Measurements from ENCODE around the gene DAZAP1.

Gene DAZAP1

DNA sequence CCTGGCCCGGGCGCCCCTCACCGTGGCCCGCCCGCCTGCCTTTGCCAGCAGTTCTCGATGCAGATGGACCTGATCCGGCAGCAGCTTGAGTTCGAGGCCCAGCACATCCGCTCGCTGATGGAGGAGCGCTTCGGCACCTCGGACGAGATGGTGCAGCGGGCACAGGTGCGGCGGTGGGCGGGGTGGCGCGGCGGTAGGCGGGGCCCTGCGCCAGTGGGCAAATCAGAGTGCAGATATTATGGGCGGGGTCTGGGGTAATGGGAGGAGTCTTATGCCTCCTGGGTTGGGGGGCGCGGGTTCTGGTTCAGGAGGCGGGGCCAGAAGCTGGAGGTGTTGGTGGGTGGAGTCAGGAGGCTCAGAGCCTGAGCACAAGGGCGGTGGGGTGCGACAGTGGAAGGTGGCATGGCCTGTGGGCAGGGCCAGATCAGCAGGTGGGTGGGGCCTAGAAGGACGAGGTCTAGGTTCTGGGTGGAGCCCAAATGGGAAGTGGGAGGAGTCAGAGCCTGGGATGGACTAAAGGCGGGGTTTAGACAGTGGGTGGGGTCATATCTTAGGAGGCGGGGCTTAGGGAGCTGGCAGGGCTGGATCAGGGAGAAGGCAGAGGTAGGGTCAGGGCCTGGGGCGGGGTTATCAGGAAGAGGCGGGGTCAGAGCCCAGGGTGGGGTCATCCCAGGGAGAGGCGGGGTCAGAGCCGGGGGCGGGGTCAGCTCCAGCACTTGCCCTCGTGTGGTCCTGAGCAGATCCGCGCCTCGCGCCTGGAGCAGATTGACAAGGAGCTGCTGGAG, 48.1 kb downstream of the DAZAP1 start:
- peak in 17 of 51 donors; percentile 12 to 58 (median 42) for DNase-seq

DNA sequence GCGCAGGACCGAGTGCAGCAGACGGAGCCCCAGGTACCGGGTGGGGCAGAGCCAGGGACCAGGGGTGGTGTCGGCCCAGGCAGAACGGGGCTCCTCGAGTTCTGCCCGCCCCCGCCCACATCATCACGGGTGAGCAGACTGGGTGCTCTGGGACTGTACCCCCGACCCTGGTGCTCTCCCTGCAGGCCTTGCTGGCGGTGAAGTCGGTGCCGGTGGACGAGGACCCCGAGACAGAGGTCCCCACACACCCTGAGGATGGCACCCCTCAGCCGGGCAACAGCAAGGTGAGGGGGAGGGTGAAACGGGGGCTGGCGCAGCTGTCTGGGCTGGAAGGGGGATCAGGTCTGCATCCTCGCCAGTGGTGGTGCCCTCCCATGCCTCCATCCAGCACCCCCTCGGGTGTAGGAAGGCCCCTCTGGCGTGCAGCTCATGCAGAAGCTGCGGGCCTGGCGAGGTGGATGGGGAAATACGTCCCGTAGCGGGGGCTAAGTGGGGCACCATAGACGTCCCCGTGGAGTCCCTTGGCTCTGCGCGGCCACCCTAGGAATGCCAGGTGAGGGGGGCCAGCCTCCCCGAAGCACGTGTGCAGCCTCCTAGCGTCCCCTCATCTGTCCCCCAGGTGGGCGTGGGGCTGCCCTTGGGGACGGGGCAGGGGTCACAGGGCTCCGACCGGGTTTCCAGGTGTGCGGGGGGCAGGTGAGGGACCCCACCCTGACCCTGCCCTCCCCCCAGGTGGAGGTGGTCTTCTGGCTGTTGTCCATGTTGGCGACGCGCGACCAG, 48.9 kb downstream of the DAZAP1 start:
- no peak for DNase-seq

DNA sequence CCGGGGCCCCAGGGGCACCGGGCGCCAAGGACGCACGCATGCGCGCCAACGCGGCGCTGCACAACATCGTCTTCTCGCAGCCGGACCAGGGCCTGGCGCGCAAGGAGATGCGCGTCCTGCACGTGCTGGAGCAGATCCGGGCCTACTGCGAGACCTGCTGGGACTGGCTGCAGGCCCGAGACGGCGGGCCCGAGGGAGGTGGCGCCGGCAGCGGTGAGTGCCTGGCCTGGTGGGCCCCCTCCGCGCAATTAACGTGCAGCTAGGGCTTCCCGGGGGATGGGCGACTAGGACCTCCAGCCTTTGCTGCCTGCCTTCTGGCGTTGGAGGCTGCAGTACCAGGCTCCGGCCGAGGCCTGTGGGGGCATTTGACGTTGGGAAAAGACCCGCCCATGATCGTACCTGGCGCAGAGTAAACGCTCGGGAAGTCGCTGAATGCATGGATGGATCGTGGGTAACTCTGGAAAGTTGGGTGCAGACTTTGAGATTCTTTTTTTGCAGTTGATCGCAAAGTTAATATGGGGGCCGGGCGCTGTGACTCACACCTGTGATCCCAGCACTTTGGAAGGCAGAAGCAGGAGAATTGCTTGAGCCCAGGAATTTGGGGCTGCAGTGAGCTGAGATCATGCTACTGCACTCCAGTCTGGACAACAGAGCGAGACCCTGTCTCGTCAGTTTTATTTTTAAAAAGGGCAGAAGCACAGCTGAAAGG, 49.8 kb downstream of the DAZAP1 start:
- no peak for DNase-seq

DNA sequence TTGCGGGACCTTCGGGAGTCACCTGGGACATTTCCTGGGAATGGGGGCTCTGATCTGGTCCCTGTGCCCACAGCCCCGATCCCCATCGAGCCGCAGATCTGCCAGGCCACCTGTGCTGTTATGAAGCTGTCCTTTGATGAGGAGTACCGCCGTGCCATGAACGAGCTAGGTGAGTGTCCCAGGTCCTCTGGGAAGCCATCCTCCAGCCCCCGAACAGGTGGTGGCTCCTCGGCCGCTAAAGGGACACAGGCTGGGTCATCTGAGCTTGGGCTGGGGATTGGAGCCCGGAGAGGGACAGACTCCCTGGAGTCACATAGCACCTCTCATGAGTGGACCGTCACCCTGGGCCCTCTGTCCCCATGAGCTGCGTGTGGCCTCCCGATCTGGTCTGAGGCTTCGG, 50.5 kb downstream of the DAZAP1 start:
- no peak for DNase-seq

DNA sequence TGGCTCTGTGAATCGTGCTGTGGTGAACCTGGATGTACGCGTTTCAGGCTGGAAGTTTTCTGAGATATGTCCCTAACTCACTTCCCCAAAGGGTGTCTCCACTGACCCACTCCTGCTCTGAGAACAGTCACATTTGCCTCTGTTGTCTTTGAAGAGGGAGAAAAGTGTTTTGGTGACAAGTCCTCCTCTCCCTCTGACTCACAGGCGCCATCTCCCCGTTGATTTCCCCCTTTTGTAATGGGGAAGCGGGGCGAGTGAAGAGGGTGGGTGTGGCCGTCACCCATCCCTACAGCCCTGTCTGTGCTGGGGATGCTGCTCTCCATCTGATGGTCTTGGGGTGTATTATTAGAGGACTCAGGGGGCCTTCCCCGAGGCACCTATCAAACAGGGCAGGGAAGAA, 52.1 kb downstream of the DAZAP1 start:
- DNase-seq = no peak

DNA sequence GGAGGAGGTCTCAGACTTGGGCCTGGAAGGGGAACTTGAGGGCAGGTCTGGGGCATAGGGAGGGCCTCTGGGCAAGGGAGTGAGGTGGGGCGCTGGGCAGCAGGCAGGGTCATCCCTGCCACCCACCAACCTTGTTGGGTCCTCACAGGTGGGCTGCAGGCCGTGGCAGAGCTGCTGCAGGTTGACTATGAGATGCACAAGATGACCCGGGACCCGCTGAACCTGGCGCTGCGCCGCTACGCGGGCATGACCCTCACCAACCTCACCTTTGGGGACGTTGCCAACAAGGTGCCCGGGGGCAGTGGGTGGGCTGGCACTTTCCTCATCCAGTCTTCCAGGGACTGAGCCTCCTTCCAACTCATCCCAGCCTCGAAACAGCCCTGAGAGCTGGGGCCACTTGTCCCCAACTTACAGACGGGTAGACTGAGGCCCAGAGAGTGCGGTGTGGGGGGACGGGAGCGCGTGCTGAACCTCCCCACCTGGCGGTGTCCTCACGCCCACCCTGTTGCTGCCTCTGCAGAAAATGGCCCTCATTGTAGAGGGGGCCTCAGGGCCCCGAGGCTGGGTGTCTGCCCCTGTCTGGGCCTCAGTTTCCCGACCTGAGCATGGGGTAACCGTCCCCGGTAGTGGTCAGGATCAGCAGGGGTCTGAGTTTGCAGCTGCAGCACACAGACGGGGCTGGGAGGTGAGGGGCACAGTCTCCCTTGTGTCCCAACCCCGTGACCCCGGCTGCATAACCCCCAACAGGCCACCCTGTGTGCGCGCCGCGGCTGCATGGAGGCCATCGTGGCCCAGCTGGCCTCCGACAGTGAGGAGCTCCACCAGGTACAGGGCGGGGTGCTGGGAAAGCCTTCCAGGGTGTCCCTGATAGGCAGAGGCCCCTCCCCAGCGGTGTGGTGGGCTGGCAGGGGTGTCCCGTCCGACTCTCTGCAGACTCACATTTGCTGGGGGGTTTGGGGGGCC, 52.9 kb downstream of the DAZAP1 start:
- no peak for DNase-seq

DNA sequence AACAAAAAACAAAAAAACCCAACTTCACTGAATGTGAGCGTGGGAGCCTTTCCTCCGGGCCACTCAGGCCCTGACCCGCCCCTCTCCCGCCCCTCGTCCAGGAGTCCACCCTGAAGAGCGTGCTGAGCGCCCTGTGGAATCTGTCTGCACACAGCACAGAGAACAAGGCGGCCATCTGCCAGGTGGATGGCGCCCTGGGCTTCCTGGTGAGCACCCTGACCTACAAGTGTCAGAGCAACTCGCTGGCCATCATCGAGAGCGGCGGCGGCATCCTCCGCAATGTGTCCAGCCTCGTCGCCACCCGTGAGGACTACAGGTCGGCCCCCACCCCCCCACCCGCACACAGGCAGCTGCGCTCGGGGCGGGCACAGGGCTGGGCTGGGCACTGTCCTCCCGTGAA, 54.5 kb downstream of the DAZAP1 start:
- DNase-seq = no peak

DNA sequence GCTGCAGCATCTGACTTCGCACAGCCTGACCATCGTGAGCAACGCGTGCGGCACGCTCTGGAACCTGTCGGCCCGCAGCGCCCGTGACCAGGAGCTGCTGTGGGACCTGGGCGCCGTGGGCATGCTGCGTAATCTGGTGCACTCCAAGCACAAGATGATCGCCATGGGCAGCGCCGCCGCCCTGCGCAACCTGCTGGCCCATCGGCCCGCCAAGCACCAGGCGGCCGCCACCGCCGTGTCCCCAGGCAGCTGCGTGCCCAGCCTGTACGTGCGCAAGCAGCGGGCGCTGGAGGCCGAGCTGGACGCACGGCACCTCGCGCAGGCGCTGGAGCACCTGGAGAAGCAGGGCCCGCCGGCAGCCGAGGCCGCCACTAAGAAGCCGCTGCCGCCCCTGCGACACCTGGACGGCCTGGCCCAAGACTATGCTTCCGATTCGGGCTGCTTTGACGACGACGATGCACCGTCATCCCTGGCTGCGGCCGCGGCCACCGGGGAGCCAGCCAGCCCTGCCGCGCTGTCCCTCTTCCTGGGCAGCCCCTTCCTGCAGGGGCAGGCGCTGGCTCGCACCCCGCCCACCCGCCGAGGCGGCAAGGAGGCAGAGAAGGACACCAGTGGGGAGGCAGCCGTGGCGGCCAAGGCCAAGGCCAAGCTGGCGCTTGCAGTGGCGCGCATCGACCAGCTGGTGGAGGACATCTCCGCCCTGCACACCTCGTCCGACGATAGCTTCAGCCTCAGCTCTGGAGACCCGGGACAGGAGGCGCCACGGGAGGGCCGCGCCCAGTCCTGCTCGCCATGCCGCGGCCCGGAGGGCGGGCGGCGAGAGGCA, 58.0 kb downstream of the DAZAP1 start:
- DNase-seq = peak in 4 of 51 donors; percentile 11 to 32 (median 30)

DNA sequence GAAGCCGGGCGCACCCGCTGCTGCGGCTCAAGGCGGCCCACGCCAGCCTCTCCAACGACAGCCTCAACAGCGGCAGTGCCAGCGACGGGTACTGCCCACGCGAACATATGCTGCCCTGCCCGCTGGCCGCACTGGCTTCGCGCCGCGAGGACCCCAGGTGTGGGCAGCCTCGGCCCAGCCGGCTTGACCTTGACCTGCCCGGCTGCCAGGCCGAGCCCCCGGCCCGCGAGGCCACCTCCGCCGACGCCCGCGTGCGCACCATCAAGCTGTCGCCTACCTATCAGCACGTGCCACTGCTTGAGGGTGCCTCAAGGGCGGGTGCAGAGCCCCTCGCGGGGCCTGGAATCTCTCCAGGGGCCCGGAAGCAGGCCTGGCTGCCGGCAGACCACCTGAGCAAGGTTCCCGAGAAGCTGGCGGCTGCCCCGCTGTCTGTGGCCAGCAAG, 58.7 kb downstream of the DAZAP1 start:
- DNase-seq = no peak

DNA sequence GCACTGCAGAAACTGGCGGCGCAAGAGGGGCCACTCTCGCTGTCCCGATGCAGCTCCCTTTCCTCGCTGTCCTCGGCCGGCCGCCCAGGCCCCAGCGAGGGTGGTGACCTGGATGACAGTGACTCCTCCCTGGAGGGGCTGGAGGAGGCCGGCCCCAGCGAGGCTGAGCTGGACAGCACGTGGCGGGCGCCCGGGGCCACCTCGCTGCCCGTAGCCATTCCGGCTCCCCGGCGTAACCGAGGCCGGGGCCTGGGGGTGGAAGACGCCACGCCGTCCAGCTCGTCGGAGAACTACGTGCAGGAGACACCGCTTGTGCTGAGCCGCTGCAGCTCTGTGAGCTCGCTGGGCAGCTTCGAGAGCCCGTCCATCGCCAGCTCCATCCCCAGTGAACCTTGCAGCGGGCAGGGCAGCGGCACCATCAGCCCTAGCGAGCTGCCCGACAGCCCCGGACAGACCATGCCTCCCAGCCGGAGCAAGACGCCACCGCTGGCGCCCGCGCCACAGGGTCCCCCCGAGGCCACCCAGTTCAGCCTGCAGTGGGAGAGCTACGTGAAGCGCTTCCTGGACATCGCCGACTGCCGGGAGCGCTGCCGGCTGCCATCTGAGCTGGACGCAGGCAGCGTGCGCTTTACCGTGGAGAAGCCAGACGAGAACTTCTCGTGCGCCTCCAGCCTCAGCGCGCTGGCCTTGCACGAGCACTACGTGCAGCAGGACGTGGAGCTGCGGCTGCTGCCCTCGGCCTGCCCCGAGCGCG, 59.3 kb downstream of the DAZAP1 start:
- no peak for DNase-seq

DNA sequence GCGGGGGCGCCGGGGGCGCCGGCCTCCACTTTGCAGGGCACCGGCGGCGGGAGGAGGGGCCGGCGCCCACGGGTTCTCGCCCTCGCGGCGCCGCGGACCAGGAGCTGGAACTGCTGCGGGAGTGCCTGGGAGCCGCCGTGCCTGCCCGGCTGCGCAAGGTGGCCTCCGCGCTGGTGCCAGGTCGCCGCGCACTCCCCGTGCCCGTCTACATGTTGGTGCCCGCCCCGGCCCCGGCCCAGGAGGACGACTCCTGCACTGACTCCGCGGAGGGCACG, 59.8 kb downstream of the DAZAP1 start:
- no peak for DNase-seq

DNA sequence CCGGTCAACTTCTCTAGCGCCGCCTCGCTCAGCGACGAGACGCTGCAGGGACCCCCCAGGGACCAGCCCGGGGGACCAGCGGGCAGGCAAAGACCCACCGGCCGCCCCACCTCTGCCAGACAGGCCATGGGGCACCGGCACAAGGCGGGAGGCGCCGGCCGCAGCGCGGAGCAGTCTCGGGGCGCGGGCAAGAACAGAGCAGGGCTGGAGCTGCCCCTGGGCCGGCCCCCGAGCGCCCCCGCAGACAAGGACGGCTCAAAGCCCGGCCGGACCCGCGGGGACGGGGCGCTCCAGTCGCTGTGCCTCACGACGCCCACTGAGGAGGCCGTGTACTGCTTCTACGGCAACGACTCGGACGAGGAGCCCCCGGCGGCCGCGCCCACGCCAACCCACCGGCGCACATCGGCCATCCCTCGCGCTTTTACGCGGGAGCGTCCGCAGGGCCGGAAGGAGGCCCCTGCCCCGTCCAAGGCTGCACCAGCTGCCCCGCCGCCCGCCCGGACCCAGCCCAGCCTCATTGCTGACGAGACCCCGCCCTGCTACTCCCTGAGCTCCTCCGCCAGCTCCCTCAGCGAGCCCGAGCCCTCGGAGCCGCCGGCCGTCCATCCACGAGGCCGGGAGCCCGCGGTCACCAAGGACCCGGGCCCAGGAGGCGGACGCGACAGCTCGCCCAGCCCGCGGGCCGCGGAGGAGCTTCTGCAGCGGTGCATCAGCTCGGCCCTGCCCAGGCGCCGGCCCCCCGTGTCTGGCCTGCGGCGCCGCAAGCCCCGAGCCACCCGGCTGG, 60.3 kb downstream of the DAZAP1 start:
- DNase-seq = no peak

DNA sequence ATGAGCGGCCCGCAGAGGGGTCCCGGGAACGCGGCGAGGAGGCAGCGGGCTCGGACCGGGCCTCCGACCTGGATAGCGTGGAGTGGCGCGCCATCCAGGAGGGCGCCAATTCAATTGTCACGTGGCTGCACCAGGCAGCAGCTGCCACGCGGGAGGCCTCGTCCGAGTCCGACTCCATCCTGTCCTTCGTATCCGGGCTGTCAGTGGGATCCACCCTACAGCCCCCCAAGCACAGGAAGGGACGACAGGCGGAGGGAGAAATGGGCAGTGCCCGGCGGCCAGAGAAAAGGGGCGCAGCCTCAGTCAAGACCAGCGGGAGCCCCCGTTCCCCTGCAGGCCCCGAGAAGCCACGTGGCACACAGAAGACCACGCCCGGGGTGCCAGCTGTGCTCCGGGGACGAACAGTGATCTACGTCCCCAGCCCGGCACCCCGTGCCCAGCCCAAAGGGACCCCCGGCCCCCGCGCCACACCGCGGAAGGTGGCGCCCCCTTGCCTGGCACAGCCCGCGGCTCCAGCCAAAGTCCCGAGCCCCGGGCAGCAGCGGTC, 61.0 kb downstream of the DAZAP1 start:
- no peak for DNase-seq

DNA sequence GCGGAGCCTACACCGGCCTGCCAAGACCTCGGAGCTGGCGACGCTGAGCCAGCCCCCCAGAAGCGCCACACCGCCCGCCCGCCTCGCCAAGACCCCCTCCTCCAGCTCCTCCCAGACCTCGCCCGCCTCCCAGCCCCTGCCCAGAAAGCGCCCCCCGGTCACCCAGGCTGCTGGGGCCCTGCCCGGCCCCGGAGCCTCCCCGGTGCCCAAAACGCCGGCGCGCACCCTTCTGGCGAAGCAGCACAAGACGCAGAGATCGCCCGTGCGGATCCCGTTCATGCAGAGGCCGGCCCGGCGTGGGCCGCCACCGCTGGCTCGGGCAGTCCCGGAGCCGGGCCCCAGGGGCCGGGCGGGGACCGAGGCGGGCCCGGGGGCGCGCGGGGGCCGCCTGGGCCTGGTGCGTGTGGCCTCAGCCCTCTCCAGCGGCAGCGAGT, 61.5 kb downstream of the DAZAP1 start:
- no peak for DNase-seq

DNA sequence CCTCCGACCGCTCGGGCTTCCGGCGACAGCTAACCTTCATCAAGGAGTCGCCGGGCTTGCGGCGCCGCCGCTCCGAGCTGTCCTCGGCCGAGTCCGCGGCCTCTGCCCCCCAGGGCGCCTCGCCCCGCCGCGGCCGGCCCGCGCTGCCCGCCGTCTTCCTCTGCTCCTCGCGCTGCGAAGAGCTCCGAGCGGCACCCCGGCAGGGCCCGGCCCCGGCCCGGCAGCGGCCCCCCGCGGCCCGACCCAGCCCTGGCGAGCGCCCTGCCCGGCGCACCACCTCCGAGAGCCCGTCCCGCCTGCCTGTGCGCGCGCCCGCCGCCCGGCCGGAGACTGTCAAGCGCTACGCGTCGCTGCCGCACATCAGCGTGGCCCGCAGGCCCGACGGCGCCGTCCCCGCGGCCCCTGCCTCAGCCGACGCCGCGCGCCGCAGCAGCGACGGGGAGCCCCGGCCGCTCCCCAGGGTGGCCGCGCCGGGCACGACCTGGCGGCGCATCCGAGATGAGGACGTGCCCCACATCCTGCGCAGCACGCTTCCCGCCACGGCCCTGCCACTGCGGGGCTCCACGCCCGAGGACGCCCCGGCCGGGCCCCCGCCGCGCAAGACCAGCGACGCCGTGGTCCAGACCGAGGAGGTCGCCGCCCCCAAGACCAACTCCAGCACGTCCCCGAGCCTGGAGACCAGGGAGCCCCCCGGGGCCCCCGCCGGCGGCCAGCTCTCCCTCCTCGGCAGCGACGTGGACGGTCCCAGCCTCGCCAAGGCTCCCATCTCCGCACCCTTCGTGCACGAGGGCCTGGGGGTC, 62.1 kb downstream of the DAZAP1 start:
- no peak for DNase-seq

DNA sequence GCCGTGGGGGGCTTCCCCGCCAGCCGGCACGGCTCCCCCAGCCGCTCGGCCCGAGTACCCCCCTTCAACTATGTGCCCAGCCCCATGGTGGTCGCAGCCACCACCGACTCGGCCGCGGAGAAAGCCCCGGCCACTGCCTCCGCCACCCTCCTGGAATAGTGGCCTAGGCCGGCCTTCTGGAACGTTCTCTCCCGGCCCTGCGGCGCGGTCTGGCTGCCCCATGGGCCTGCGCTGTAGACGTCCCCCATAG, 62.6 kb downstream of the DAZAP1 start:
- no peak for DNase-seq

DNA sequence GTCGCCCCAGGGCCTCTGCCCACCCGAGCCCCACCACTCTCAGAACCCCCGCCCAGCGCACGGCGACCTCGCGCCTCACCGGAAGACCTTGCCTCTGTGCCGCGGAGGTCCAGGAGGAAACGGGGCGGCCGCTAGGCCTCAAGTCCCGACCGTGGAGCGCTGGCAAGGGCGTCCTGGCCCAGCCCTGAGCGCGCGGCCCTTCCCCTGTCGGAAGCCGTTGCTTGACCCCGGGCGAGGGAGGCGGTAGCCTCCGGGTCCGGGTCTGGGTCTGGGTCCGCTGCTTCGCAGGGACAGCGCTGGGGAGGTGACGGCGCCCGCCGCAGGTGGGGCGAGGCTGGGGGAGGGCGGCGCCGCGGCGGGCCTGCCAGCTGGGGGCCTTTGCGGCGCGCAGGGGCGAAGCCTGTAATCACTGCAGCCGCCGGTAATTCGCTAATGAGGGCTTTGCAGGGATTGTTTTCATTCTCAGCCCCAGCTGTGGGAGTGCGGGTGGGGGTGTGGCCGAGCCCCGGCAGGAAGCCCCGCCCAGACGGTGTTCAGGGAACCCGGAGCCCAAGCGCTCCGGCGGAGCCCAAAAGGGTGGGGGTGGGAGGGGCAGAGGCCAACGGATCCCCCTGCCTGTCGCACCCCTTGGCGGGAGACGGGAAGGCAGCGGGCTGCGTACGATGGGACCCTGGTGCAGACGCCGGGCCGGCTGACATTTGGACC, 63.1 kb downstream of the DAZAP1 start:
- peak in 15 of 51 donors; percentile 15 to 64 (median 37) for DNase-seq
